B cell (primary cell): ENCODE results near the gene CAMK1.

Experiments
- EZH2 ChIP-seq: IDR thresholded peaks from 2 replicates; pipeline ENCODE4 v1.6.1; 2012; ENCODE audit warnings: borderline replicate concordance, low read depth, mild to moderate bottlenecking, moderate library complexity, low read length; ENCODE audit not compliant: insufficient read depth, poor library complexity, severe bottlenecking
- TF ChIP-seq, protein P1 (sequence below): fragments of 200-600 bp; IDR thresholded peaks from one replicate; pipeline ENCODE4 v1.8.0; 2022; ENCODE audit warnings: antibody characterized with exemption, mild to moderate bottlenecking

GRCh38 chr3:9732080-9732739 lies 37.5 kb downstream of the CAMK1 start:
- no peak for TF ChIP-seq EZH2
- TF ChIP-seq, protein P1, sequence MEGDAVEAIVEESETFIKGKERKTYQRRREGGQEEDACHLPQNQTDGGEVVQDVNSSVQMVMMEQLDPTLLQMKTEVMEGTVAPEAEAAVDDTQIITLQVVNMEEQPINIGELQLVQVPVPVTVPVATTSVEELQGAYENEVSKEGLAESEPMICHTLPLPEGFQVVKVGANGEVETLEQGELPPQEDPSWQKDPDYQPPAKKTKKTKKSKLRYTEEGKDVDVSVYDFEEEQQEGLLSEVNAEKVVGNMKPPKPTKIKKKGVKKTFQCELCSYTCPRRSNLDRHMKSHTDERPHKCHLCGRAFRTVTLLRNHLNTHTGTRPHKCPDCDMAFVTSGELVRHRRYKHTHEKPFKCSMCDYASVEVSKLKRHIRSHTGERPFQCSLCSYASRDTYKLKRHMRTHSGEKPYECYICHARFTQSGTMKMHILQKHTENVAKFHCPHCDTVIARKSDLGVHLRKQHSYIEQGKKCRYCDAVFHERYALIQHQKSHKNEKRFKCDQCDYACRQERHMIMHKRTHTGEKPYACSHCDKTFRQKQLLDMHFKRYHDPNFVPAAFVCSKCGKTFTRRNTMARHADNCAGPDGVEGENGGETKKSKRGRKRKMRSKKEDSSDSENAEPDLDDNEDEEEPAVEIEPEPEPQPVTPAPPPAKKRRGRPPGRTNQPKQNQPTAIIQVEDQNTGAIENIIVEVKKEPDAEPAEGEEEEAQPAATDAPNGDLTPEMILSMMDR = no peak
